Activated CD4-positive, CD25-positive, alpha-beta regulatory T cell (primary cell): ENCODE measurements around the gene CD69.
"Not testable (repeated sequence)": the region's sequence is repeated elsewhere in the genome, so short reads cannot be mapped to it uniquely, and the experiment has no call there.

Experiments used
- DNase-seq, 4 experiments: peaks; one replicate each; lab custom pipeline; 2025; lab: John Stamatoyannopoulos, UW

CD69 gene

DNA sequence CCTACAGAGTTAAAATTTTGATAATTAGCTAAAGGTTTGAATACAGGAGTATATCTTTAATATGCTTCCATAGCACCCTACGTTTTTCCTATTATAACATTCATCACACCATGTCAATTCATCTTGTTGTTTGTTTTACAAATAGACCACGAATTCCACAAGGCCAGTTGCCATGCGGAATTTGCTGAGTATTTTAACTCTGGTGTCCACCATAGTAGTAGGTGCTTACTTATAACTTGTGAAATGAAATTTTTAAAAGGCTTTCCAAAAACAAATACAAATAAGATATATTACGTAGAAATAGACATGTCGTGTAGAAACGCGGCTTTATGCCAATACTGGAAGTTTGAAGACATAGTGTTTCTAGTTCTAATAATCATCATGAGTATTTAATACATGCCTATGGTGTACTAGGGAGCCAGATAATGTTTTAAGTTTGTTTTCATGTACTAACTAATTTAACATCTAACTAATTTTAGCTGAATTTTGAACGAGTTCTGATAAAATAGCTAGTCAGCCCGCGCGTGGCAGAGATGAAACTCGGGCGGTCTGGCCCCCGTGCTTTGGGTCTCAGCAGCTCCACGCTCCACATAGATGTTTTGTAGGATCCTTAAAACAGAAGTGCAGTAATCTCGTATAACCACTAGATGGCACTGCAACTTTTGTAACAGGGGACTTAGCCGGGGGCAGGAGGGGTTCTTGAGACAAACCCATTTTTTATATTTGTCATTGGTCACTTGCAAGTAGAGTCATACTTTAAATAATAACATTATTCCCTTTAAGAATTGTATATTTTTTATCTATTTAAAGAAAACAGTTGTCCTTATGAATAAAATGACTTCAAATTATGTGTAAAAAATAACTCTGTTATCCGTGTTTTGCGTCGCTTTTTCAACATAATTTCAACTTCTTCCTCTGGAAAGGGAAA, 10.2 kb downstream of the CD69 start:
- DNase-seq, result peak in 2 of 4 experiments; percentile 2 to 32

DNA sequence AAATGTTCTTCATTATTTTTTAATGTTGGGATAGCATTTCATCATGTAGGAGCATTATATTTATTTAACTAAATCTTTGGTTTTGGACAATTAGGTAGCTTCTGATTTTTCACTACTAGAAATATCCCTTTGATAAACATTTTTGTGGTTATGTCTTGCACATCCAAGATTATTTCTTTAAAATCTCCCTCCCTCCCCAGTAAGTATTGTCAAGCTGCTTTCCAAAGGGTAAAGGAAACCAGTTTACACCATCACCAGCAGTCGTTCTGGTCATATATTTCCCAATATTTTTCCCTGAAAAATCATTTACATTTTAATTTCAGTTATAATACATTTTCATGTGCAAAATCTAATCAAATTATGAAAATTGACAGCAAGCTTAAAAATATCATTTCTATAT, 11.1 kb downstream of the CD69 start:
- DNase-seq, result no peak

DNA sequence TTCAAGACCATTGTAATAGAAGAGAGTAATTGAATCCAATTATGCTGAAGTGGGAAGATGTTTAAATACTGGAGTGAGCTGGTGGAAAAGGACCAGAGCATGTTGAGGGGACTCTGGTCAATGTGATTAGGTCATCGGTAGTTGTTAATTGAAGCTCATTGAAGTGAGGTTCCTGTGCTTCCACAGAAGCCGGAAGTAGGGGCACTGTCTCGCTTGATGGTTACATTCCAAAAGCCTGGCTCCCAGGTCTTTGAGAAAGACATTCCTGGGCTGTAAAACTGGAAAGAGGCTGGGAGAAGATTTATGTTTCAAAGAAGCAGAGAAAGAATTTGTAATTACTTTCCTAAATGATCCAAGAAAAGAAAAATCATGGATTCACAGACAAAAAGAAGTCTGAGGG, 15.5 kb downstream of the CD69 start:
- no peak for DNase-seq

DNA sequence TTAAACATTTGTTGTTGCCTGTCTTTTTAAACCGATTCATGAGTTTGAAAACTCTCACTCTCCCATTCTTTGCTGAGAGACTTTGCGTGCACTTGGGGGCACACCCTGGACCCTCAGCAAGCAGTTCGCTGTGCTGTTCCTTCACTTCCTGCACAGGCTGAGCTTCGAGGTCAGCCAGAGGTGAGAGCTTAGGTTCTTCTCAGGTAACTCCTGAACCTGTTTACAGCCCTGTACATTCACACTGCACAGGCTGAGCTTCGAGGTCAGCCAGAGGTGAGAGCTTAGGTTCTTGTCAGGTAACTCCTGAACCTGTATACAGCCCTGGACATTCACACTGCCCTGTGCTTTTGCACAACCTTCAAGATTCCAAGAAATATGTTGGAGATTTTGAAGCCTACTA, 18.0 kb downstream of the CD69 start:
- peak in 3 of 4 experiments; percentile 6 to 51 (median 40) for DNase-seq

DNA sequence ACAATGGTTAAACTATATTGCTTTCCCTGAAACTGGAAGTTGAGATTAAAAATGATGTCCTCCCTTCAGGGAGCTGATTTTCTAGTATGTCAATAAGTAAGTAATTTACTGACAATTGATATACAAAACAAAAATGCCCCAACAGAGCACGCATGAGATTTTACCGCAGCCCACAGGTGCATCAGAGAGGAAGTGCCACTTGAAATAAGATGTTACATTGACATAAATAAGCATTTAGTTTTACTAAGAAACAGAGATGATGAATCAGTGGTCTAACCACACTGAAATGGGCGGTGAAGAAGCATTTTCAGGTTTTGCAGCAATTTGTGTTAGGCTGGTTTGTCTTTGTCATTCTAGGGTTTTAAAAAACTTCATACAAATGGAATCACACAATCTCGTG, 19.0 kb downstream of the CD69 start:
- DNase-seq, result peak; percentile 12 to 54 (median 34)

DNA sequence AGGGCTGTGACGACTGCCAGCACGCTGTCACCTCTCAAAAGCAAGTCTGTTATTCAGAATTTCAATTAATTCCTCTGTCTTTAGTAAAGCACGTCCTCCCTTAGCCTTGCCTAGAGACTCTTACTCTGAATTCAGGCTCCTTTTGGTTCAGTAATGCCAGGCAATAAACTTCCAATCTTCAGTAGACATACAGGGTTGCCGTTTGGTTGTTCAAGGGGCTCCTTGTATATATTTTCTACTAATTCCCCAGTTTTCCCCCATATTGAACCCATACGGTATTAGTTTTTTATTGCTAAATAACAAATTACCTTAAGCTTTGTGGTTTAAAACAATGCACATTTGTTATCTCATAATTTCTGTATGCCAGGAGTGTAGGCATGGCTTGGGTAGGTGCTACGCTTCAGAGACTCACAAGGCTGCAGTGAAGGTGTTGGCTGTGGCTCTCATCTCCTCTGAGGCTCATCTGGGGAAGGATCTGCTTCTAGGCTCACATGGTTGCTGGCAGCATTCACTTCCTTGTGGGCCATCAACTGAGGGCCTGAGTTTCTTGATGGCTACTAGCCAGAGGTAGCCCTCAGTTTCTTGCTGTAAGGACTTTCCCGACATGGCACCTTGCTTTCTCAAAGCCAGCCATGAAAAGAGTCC, 20.5 kb downstream of the CD69 start:
- no peak for DNase-seq

DNA sequence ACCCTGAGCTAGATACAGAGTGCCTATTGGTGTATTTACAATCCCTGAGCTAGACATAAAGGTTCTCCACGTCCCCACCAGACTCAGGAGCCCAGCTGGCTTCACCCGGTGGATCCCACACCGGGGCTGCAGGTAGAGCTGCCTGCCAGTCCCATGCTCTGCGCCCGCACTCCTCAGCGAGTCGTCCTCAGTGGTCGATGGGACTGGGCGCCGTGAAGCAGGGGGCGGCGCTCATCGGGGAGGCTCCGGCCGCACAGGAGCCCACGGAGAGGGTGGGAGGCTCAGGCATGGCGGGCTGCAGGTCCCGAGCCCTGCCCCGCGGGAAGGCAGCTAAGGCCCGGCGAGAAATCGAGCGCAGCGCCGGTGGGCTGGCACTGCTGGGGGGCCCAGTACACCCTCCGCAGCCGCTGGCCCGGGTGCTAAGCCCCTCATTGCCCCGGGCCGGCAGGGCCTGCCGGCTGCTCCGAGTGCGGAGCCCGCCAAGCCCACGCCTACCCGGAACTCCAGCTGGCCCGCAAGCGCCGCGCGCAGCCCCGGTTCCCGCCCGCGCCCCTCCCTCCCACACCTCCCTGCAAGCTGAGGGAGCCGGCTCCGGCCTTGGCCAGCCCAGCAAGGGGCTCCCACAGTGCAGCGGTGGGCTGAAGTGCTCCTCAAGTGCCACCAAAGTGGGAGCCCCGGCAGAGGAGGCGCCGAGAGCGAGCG, 21.1 kb downstream of the CD69 start:
- not testable (repeated sequence) for DNase-seq

DNA sequence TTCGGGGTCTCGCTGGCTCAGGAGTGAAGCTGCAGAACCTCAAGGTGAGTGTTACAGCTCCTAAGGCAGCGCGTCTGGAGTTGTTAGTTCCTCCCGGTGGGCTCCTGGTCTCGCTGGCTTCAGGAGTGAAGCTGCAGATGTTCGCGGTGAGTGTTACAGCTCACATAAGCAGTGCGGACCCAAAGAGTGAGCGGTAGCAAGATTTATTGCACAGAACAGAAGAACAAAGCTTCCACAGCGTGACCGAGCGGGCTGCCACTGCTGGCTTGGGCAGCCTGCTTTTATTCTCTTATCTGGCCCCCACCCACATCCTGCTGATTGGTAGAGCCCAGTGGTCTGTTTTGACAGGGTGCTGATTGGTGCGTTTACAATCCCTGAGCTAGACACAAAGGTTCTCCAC, 21.8 kb downstream of the CD69 start:
- DNase-seq, result not testable (repeated sequence)

DNA sequence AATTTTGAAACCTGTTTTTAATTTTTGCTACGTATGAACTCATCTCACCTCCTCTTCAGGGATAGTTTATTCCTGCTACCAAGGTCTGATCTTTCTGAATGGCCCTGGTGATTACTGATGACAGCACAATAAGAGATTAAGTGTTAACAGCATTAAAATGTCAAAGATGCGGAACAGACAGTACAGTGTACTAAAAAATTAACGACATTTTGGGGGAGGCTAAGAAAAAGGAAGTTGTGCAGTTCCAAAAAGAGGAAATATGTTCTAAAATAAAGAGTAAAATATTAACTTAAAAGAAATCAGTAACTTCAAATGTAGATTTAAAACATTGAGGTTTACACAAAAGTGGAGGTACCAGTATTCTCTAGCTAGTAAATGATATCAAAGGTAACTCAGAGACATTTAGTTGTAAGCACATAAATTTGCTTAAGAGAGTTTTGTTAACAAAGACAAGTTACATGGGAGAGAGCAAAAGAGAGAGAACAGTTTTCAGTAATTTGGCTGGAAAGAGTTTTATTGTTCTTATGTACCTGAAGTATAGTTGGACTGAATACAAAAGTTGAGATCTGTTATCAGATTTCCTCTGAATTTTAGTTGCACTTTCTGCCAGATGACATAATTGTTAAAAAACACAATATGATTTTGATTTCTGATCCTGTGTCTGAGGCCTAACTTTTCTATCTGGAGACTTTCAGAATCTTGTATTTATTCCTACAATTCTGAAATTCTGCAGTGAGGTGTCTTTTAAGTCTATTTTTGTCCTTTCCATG, 23.6 kb downstream of the CD69 start:
- no peak for DNase-seq

DNA sequence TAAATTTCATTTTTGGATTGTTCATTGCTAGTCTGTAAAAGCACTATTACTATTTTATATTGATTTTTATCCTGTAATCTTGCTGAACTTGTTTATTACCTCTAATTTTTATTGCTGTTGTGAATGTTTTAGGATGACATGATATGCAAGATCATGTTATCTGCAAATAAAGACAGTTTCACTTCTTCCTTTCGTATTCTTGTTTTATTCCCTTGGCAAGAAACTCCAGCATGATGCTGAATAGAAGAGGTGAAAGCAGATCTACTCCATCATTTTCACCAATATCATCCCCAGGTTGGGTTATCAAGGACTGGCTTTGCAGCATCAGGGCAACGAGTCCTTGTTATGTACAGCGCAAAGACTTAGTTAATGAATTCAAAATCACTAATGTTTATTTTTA, 25.1 kb downstream of the CD69 start:
- no peak for DNase-seq

DNA sequence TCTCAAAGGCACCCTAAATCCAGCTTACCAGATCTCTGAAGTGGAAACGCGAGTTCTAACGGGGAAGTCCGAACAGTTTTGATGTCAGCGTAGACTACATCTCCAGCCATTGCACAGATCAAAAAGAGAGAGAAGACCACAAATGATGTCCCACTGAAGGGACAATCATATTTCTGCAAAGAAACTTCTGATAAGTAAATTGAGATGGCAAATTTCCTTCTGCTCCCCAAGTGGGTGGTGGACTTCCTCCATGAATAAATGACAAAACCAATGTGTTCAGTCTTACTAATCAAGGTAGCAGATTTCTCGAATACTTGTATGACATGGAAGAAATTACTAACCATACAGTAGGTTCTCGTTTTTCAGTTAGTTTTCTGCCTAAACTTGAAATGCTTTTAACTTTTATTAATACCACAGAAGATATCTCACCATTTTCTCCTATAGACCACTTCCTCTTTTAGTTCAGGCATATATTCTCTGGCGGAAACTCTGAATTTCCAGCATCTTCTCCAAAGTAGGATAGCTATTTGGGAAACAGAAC, 27.7 kb downstream of the CD69 start, which contains the start of gene CLECL1:
Gene CLECL1, minus strand, starts transcription at position 177 of the 541 bp plus-strand sequence.
- no peak for DNase-seq

DNA sequence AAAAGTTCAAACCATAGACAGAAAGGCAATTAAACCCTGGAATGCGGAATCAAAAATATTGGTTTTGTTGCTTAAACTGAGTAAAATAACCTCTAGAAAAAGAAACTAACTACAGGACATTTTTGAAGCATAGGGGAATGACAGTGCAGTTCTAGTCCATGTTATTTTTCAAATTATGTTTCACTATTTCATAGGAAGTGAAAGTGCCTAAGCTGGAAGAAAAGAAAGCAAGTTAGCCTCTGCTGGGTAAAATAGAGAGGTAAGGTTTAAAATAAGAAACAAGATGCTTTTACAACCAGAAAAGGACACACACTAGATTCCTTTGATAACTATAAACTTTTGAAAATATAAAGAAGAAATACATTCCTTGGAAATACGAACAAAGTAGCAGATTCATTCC, 28.9 kb downstream of the CD69 start:
- no peak for DNase-seq

DNA sequence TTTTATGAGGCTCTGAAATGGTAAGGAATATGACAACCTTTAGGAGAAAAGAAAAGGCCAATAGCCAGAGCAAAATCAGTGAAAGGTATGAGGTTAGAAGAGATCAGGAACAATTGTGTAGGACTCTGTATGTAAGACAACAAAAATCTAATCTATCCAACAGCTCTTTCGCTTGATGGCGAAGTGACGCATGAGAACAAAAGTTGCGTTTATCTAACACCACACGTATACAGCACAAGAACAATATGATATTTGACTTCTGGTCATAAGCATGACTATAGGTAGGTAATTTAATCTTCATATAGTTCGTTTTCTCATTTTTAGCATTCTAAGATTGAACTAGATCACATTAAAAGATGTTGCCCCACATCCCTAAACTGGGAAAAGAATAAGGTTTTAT, 29.3 kb downstream of the CD69 start:
- no peak for DNase-seq

DNA sequence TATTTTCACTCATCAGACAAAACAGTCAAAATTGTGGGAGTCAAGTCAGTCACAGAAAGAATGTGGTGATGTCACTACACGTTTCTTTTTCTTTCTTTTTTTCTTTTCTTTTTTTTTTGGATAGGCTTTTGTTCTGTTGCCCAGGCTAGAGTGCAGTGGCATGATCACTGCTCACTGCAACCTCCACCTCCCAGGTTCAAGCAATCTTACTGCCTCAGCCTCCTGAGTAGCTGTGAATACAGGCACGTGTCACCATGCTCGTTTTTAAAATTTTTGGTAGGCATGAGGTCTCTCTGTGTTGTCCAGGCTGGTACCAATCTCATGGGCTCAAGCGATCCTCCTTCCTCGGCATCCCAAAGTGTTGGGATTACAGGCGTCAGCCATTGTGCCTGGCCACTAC, 30.1 kb downstream of the CD69 start:
- no peak for DNase-seq

DNA sequence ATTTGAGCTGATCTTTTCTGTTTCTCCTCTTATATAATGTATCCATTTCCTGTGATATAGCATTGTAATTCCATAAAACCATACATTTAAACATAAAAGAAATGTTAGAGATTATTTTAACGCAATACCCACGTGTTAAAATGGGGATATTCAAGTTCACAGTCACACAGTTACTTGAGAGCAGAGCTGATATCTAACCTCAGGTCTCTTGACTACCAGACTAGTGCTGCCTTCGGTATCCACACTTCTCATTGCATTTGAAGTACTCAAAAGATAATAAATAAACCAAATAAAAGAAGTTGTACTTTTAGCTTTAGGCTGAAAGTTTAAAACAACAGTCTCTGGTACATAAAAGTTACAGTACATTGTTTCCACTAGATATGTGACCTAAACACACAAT, 30.7 kb downstream of the CD69 start:
- DNase-seq, result no peak

DNA sequence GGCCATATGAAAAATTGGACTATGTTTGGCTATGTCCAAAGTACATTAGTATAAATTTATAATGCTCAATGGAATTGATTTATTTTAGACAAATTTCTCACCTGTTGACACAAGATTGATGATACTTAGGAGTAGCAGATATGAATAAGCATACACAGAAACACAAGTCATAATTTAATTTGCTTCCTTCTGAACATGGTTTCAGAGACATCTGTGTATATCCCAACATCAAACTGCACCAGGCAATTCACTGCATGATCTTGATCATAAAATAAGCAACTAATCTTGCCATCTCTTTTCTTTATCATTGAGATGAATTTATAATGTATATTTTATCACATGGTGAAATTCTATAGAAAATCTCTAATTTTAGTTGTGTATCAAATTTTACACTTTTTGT, 31.6 kb downstream of the CD69 start:
- no peak for DNase-seq

DNA sequence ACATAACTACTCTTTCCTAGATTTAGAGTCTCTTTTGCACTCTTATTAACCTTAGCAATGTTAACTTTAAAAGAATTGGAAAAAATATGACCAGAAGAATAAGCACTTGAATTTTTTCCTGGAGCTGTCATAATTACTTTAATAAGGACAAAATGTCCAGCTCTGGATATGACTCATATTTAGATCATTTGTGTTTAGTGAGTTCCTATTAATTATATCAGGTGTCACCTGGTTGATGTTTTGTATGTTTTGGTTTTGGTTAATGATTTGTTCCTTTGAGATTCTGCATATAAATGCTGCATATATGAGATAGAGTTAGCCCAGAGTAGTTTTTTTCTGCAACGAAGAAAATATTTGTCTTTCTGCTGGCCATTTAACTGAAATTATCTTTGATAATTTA, 32.9 kb downstream of the CD69 start:
- no peak for DNase-seq

DNA sequence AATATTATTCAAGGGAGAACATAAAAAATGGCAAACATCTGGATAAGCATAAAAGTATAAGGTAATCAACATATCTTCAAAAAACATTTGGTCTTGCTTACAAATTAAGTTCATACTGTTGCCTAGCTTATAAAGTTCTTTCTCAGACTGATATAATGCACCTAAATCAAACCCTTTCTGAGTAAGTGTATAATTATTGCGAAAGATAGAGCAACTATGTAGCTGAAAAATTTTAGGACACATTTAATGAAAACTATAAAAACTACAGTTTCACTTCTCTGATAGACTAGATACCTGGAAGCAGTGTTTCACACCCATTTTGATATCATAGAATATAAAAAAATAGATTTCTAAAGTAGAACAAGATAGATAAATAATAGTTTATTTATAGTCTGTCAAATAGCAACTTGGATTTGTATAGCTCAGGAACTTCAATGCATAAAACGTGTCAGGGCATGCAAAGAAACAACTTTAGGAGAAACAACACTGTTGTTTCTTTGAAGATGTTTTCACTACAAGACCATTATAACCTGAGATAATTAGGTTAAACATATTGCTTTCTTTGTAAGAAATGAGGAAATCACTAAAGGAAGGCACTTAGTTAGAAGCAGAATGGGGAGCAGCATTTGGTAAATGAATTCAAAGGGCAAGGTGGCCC, 35.4 kb downstream of the CD69 start:
- DNase-seq, result no peak

DNA sequence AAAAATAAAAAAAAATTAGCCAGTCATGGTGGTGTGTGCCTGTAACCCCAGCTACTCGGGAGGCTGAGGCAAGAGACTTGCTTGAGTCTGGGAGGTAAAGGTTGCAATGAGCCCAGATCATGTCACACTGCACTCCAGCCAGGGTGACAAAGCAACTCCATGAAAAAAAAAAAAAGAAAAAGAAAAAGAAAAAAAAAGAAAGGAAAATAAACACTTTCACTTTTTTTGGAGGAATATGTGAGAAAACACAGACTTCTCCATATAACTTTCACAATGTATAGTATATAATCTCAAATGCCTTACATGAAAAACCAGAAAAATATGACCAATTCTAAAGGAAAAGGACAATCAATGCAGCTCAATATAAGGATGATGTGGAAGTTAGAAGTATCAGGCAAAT, 36.7 kb downstream of the CD69 start:
- no peak for DNase-seq

DNA sequence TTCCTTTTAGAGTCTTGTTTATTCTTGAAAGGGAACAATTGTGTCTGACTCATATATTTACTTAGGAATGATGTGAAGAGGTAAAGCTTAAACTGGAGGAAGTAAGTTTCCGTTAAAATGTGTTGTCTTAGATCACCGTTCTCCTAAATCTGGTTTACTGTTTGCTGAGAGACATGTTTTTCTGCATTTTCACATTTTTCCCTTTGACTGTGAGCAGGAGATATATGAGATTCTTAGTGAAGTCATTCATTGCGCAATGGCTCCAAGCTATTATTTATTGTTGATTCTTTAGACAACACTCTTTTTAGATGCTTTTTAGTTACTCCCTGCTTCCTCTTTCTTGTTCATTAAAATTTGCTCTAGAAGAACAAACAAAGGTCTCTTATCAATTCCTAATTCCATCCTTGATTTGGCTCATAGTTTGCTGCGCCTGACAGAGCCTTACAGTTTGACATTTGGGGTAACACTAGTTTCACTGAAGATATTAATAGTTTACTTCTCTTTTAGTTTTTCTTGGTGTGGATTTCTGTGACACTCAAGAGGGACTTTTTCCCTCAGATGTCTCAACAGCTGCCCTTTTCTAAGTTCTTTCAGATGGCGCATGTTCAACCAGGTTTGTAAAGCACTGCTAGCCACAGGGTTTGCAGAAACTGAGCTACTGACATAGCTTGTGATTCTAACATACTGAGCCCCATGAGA, 39.2 kb downstream of the CD69 start:
- DNase-seq, result no peak

DNA sequence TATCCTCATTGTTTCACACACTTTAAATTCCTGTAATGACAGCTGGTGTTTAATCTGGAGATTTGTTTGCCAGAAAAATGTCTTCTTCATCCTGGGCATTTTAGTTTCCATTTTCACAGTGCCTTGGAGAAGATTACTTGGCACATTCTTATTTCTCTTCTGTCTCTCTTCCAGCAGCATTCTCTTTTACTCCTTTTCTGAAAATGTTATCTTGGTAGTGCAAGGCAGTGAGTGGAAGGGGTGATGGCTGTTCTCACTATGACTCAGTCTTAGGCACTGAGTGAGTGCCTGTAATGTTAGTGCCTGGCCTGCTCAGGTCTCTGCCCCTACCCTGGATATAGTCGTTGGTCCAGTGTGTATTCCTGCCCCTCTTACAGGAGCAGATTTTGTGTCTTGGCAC, 40.9 kb downstream of the CD69 start:
- DNase-seq, result no peak
